Loucy (cell line): ENCODE results near the gene KRT13.

Source experiments
- EZH2phosphoT487 ChIP-seq: fragments of 200-600 bp; IDR thresholded peaks from 2 replicates; pipeline ENCODE4 v1.6.1; 2018; ENCODE audit warnings: antibody characterized with exemption, mild to moderate bottlenecking, moderate library complexity, borderline replicate concordance
- TF ChIP-seq, protein P1 (sequence below): fragments of 200-600 bp; sonication (generic); conservative IDR thresholded peaks from 2 replicates; pipeline ENCODE4 v1.5.1; 2014; ENCODE audit warnings: mild to moderate bottlenecking, antibody characterized with exemption, low read length

DNA sequence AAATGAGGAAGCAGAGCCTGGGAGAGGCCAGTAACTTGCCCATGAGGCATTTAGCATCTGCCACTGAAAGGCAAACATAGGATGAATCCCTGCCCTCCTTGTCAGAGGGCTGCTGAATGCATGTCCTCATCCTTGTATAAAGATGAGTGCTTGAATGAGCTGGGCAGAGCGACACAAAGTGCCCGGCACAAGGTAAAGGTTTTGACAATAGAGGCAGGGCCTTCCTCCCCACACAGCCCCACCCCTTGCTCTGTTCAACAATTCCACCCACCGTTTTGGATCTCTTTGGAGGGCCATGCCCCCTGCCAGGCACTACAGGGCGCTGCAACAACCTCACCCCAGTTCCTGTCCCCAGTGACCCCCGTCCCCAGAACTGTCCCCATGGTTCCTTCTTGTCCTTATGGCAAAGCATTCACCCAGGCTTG is 24.1 kb upstream of the KRT13 start:
- TF ChIP-seq, protein P1, sequence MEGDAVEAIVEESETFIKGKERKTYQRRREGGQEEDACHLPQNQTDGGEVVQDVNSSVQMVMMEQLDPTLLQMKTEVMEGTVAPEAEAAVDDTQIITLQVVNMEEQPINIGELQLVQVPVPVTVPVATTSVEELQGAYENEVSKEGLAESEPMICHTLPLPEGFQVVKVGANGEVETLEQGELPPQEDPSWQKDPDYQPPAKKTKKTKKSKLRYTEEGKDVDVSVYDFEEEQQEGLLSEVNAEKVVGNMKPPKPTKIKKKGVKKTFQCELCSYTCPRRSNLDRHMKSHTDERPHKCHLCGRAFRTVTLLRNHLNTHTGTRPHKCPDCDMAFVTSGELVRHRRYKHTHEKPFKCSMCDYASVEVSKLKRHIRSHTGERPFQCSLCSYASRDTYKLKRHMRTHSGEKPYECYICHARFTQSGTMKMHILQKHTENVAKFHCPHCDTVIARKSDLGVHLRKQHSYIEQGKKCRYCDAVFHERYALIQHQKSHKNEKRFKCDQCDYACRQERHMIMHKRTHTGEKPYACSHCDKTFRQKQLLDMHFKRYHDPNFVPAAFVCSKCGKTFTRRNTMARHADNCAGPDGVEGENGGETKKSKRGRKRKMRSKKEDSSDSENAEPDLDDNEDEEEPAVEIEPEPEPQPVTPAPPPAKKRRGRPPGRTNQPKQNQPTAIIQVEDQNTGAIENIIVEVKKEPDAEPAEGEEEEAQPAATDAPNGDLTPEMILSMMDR: no peak
- TF ChIP-seq EZH2phosphoT487: no peak
